HG02943 (cell line): ENCODE data around the gene SMARCA2.
A peak's percentile ranks its signal among the peaks of the same experiment; 100 is the strongest.

Source experiments
- ATAC-seq: cut with Tn5 transposase; IDR thresholded peaks from one replicate; pipeline ENCODE4 v1.9.1; 2021; ENCODE audit warnings: mild to moderate bottlenecking, low read depth, moderate library complexity; ENCODE audit not compliant: unreplicated experiment

SMARCA2 gene

GRCh38 chr9:2014696-2015580, at the start of gene SMARCA2:
SMARCA2 (plus strand) TSS chr9:2015347; CDS start chr9:2029023, 13,676 bp downstream.
- peak; percentile 77 for ATAC-seq

DNA sequence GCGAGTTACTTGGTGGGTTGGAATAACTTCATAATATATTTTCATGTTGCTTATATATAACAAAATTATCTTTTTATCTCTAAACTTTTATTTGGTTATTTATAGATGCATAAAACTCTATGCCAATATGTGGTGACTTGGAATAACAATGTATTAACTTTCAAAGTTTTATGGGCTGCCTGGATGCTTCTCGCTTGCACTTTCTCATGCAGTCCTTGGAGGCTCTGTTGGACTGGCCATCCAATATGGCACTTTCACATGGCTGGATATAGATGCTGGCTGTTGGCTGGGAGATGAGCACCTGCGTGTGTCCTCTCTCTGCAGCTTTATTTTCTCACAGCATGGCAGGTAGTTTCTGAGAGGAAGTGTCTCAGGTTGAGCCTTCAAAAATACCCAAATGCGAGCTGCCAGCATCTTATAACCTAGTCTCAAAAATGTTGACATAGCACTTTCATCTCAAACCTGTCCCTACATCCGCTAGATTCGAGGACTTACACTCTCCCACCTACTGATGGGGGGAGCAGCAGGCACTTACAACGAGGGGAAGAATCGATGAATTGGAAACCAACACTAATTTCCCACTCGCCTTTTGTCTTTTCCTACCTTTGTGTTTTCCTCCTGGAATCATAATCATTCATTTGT, 48.3 kb upstream of the SMARCA2 start:
- no peak for ATAC-seq

- no peak for ATAC-seq
Measured at GRCh38 chr9:1969160-1969559, 46.0 kb upstream of the SMARCA2 start.

- ATAC-seq = no peak
Measured at GRCh38 chr9:1969898-1970297, 45.2 kb upstream of the SMARCA2 start.

DNA sequence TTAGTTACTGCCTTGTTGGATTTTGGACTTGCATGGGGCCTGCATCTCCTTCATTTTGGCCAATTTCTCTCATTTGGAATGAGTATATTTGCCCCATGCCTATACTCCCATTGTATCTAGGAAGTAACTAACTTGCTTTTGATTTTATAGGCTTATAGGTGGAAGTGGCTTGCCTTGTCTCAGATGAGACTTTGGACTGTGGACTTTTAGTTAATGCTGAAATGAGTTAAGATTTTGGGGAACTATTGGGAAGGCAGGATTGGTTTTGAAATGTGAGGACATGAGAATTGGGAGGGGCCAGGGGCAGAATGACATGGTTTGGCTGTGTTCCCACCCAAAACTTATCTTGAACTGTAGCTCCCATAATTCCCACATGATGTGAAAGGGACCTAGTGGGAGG, 42.5 kb upstream of the SMARCA2 start:
- ATAC-seq = no peak

- no peak for ATAC-seq
Measured at GRCh38 chr9:1977026-1977425, 38.1 kb upstream of the SMARCA2 start.

- no peak for ATAC-seq
Measured at GRCh38 chr9:1978941-1979340, 36.2 kb upstream of the SMARCA2 start.

DNA sequence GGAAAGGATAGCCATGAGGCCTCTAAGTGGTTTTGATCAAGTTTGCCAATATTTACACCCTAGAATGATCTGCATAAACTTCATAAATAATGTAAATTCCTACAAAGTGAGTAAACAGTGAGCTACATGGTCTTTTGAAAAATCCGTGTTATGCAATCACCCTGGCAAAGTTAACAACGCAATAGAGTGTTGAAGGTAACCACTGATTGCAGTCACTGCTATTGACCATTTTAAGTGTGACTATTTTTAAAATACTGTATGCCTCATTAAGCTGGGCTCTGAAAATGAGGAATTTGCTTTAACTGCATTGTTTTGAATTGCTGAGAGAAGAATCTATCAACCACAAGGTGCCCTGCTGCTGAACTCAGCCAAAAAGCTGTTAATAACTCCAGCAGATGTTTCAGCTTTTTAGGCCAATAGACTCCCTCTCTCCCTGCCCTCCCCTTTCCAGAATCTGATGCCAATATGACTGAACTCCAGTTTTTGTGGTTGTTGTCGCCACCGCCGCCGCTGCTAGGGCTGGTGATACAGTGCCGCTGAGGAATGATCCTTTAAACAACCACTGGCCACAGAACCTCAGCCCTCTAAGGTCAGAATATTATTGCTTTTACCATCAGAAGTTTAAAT, 35.3 kb upstream of the SMARCA2 start:
- ATAC-seq = no peak

- ATAC-seq = no peak
Measured at GRCh38 chr9:1980387-1980786, 34.8 kb upstream of the SMARCA2 start.

DNA sequence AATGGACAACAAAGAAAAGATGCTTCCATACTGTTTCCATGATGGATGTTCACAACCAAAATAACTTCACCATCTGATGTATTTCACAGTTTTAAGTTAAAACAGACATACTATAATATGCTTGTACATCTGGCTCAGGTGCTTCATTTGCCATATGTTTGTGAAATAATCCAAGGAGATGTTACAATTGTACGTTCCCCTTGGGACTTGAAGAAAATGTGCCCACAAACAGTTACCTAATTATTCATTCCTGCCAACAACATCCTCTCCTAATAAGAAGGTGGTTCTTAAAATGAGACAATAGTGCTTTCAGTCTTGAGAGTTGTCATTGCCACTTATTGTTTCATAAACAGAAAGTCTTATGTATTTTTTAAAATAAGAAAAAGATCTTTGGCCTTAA, 33.1 kb upstream of the SMARCA2 start:
- no peak for ATAC-seq

GRCh38 chr9:1986341-1986740, 28.8 kb upstream of the SMARCA2 start:
- no peak for ATAC-seq

GRCh38 chr9:1989500-1989899, 25.6 kb upstream of the SMARCA2 start:
- no peak for ATAC-seq

GRCh38 chr9:1994180-1994579, 21.0 kb upstream of the SMARCA2 start:
- no peak for ATAC-seq

GRCh38 chr9:1995084-1995483, 20.1 kb upstream of the SMARCA2 start:
- ATAC-seq = no peak

DNA sequence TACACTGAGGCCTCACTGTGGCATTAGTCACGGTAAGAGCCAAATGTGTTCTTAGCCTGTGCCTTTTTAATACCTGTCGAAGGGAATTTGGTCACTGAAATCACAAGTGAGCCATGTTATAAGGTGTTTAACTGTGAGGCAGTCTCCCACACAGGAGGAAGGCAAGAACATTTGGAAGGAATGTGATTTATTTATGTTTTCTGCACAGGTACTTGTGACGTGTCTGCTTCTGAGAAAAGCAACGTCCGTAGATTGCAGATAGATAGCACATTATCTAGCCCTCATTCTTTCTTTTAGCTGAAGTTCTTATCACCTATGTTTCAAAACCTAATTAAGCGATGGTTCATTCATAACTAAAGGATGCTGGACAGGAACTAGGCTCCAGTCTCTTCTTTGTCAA, 19.0 kb upstream of the SMARCA2 start:
- ATAC-seq = no peak

GRCh38 chr9:1997646-1998045, 17.5 kb upstream of the SMARCA2 start:
- no peak for ATAC-seq

DNA sequence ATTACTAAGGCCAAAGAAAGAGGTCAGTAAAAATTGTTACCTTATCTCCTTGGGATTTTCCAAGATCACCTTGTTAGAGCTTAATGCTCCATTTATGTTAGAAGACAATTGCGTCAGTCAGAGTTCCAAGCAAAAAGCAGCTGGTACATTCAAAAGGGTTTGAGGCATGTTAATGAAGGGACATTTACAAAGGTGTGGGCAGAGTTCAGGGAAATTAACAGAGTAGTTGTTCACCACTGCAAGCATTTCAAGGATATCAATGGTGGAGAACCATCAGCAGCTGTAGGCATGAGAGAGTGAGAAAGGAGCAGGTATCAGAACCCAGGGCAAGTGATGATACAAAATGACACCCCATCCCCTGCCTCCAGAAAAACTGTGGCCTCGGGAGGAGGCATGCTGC, 17.0 kb upstream of the SMARCA2 start:
- ATAC-seq = no peak

DNA sequence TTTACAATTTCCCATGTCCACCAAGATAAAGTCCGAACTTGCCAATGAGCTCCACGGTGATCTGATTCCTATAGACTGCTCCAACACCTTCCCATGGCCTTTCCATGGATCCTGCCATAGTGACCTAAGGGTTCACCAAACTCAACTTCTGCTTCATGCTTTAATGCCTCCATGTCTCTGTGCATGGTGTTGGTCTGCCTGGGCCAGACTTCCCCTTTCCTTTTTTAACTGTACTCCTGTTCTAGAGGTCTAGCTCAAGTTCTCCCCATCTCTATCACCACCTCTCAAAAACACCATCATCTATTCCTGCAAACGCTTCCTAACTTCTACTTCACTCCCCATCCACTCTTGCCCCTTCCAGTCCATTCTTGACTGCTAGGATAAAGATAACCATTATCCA, 14.8 kb upstream of the SMARCA2 start:
- no peak for ATAC-seq

GRCh38 chr9:2008372-2008771, 6.8 kb upstream of the SMARCA2 start:
- ATAC-seq = no peak

DNA sequence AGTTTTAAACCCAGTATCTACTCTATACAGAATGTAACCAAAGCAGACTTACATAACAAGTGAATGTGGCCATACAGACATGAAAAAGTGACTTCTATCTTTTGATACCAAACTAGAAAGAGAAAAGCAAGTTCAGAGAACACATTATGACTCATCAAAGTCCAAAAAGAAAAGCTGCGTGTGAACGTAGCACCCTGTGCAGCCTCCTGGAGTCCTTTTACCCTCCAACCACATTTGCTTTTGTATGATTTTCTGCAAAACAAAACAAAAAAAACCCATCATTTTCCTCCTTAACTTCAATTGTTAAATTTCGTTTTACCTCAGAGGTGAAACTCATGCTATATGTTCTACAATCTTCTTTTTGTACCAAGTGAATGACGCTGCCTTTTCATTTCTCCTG, 2.8 kb upstream of the SMARCA2 start:
- no peak for ATAC-seq

GRCh38 chr9:2013743-2014475, 1.2 kb upstream of the SMARCA2 start:
- ATAC-seq = no peak
